AG08396 (cell line): ENCODE data around the gene SYNM.
"Not testable (repeated sequence)": the region's sequence is repeated elsewhere in the genome, so short reads cannot be mapped to it uniquely, and the experiment has no call there.

Source experiments
- DNase-seq: peaks from one replicate; pipeline ENCODE4 v3.0.0; 2012; ENCODE audit warnings: low spot score, mixed read lengths

Gene SYNM, protein sequence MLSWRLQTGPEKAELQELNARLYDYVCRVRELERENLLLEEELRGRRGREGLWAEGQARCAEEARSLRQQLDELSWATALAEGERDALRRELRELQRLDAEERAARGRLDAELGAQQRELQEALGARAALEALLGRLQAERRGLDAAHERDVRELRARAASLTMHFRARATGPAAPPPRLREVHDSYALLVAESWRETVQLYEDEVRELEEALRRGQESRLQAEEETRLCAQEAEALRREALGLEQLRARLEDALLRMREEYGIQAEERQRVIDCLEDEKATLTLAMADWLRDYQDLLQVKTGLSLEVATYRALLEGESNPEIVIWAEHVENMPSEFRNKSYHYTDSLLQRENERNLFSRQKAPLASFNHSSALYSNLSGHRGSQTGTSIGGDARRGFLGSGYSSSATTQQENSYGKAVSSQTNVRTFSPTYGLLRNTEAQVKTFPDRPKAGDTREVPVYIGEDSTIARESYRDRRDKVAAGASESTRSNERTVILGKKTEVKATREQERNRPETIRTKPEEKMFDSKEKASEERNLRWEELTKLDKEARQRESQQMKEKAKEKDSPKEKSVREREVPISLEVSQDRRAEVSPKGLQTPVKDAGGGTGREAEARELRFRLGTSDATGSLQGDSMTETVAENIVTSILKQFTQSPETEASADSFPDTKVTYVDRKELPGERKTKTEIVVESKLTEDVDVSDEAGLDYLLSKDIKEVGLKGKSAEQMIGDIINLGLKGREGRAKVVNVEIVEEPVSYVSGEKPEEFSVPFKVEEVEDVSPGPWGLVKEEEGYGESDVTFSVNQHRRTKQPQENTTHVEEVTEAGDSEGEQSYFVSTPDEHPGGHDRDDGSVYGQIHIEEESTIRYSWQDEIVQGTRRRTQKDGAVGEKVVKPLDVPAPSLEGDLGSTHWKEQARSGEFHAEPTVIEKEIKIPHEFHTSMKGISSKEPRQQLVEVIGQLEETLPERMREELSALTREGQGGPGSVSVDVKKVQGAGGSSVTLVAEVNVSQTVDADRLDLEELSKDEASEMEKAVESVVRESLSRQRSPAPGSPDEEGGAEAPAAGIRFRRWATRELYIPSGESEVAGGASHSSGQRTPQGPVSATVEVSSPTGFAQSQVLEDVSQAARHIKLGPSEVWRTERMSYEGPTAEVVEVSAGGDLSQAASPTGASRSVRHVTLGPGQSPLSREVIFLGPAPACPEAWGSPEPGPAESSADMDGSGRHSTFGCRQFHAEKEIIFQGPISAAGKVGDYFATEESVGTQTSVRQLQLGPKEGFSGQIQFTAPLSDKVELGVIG (N-terminal part only)

DNA sequence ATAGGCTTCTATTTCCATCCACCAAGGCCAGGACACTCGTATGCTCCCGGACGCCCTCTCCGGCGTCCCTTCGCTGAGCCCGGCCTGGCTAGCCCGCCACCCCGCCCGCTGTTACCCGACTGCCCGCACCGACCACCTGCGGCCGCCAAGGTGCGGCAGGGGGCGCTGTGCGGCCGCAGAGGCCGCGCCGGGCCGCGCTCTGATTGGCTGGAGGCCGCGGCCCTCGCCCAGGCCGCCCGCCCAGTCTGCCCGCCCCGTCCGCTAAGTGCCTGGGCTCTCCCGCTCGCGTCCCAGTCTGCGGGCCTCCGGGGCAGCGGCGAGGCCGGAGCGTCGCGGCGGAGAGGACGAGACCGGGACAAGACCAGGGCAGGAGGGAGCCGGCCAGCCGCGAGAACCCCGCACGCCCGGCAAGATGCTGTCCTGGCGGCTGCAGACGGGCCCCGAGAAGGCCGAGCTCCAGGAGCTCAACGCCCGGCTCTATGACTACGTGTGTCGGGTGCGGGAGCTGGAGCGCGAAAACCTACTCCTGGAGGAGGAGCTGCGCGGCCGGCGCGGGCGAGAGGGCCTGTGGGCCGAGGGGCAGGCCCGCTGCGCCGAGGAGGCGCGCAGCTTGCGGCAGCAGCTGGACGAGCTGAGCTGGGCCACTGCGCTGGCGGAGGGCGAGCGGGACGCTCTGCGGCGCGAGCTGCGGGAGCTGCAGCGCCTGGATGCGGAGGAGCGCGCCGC lies at the start of gene SYNM:
Gene SYNM, plus strand, starts transcription at position 293 of the 726 bp plus-strand sequence. Its CDS starts 120 bp downstream, at position 413.
- peak; percentile 94 for DNase-seq

DNA sequence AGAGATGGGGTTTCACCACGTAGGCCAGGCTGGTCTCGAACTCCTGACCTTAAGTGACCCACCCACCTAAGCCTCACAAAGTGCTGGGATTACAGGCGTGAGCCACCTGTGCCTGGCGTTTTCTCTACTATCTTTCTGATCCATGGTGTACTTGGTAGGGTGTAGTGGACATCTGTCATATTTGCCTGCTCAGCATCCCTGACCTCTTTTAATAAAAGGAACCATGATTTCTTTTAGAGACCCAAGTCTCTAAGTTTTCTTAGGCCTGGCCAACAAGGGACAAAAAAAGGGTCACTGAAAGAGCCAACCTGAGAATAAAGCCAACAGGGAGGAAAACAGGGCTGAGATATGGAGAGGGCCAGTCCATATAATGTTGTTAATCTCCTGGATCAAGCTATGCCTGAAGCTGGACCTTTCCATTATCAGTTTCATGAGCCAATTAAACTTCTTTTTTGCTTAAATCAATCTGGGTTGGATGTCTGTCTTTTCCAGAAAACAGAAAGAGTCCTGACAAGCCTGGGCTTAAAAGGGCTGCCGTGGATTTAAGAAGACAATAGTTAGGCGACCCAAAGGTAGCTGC lies 49.2 kb upstream of the SYNM start:
- no peak for DNase-seq

DNA sequence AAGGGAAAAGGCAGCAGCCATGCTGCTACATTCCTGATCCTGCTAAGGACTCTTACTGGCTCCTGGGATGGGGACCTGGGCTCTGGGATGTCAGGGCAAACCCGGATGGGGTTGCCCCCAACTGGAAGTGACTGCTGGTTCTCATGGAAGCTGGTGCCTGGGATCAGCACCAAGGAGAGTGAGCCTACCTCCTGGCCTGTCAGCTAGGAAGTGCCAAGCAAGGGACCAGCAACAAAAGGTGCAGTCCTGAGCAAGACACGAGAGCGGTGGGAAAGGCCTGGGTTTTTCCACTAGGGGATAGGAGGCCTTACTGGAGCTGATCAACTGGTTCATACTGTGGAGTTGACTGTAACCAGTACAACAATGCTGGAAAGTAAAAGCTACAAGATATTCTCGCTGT lies 47.9 kb upstream of the SYNM start:
- no peak for DNase-seq

DNA sequence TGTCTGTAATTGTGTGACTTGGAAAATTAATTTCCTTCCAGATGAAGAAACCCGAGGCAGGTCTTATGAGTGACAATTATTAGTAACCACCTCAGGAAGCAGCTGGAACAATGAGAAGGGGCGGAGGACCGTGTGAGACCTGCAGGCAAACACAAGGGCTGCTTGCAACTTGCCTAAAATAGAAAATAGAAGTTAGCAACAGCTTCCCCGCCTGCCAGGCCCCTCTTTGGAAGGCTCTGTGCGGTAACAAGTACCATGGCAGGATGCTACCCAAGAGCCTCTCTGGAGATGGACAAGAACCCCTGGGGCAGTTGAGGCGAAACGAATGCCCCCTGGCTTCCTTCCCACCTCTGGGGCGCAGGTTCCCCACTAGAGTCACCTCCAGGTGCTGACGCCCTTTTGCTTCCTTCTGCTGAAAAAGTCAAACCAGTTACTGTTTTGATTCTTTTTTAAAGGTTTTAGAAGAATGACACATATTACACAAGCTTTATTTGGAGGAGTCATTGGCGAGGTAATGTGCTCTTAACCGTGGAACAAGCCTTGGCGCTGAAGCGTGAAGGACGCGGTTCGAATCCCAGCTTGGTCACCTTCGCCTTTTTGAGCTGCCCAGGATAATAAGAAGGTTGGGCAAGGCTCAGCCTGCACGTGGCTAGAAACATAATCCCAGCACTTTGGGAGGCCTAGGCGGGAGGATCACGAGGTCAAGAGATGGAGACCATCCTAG lies 47.0 kb upstream of the SYNM start:
- DNase-seq: no peak

DNA sequence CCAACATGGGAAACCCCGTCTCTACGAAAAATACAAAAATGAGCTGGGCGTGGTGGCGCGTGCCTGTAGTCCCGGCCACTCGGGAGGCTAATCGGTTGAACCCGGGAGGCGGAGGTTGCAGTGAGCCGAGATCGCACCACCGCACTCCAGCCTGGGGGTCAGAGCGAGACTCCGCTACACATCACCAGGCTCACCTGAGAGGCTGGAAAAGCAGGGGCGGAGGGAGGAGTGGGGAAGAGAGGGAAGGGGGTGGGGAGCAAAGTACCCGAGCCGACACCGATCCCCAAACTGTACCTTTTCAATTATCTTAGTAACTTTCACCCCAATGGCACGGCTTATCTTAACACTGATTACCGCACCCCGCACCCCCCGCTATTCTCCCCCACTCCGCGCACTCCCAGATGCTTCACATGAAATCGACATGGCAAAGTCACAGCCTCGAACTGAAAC lies 46.4 kb upstream of the SYNM start:
- no peak for DNase-seq

DNA sequence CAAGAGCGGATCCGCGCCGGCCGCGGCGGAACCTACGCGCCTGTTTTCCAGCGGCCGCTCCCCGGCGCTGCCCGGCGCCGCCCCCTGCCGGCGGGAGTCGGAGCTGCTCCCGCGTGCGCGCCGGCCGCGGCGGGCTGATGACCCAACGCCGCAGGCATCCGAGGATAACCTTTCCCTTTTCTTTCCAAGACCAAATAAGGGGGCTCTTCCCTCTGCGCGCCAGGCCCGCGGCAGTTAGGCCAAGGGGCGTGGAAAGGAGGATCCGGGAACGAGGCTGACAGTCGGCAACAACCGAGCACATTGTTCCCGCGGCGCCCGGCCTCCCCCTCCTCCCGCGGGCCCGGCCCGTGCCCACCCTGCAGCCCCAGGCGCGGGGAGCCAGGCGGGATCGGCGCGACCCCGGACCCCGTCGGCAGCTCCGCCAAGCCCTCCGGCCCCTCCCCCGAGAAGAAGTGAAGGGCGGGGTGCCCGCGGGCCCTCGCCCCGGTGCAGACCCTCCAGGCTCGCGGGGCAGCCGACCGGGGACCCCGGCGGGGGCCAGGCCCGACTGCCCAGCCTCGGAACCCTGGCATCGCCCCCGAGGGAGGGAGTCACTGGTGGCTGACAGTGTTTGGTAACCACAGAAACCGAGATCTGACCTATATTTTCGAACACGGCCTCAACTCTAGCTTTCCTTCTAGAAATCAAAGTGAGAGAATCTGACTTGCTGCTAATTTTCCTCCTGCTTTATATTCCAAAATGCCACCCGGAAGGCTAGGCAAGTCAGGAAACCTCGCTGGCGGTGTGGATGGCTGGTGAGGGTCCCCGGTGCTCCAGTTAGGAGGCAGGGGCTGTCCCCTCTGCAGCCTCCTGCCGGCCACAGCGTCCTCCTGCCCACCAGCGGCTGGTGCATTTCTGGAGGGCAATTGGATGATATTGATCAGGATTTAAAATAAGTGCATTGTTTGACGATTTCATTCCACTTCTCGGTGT lies 45.6 kb upstream of the SYNM start:
- DNase-seq: peak; percentile 97

DNA sequence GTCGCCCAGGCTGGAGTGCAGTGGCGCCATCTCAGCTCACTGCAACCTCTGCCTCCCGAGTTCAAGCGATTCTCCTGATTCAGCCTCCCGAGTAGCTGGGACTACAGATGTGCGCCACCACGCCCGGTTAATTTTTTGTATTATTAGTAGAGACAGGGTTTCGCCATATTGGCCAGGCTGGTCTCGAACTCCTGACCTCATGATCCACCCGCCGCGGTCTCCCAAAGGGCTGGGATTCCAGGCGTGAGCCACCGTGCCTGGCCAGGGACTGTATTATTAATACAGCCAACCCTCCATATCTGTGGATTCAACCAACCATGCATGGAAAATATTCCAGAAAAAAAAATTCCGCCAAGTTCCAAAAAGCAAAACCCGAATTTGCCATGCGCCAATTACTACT lies 44.7 kb upstream of the SYNM start:
- not testable (repeated sequence) for DNase-seq

DNA sequence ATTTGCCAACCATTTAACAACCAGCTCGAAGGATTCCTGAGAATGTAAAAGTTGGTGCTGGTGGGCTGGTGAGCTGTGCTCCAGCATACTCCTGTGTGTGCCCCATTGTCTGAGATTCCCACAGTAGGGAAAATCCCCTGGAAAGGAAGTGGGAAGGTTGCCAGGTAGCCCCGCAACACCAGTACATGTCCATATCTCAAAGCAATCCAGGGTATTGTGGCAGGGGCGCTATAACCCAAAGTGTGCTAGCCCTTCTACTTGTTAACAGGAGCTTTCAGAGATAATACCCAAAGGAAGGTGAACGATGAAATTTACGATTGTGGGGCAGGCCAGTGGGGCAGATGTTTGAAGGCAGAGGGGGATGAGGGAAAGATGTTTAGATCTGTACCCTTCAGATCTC lies 42.7 kb upstream of the SYNM start:
- no peak for DNase-seq

DNA sequence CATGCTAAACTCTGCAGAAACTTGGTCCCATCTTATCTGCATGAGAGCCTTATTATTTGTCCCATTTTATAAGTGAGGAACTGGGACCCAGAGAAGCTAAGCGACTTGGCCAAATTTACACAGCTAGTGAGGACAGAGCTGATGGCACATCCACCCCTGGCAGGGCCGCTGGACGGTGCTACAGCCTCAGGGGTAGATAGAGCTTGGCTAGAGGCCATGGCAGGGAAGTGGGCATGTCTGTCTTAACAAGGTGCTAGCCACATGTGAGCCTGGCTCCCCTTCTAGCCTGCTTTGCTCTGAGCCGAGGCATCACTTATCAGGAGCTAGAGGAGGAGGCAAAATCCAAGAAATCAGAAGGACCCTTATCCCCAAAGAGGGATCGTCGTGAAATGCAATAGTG lies 36.7 kb upstream of the SYNM start:
- no peak for DNase-seq

DNA sequence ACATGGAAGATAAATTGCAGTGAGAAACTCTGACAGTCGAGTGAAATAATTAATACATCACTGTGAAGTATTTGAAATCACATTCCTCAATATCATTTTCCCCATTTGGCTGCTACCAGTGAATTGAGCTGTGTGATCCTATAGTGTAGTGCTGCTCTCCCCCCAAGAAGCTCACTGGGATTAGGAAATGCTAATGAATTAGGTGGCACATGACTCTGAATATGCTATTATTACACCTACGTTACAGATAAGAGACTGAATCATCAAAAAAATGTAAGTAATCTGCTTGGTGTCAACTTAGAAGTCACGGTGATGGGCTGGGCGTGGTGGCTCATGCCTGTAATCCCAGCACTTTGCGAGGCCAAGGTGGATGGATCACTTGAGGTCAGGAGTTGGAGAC lies 34.7 kb upstream of the SYNM start:
- DNase-seq: no peak

DNA sequence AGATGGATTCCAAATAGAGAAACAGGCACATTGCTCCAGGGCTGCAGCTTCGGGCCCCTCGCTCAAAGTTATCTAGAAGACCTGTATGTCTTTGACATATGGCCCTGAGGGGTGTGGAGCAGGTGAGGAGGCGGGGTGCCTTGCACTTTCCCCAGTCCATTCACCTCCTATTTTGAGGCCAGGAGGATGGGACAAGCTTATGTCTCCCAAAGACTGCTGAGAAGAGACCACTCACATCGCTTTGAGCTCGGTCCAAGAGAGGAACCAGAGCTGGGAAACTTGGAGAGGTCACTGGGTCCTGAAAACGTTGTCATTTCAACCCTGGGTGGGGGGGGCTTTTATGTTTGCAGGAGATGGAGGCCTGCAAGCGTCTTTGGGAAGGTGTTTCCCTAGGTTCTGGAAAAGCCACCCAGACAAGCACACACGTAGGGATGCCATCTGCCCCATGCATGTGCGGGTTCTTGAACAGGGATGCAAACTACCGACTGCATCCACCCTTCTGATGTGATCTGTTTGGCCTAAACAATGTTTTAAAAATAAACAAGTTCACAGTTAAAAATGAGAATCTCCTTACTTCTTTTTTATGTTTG lies 33.7 kb upstream of the SYNM start:
- DNase-seq: no peak

DNA sequence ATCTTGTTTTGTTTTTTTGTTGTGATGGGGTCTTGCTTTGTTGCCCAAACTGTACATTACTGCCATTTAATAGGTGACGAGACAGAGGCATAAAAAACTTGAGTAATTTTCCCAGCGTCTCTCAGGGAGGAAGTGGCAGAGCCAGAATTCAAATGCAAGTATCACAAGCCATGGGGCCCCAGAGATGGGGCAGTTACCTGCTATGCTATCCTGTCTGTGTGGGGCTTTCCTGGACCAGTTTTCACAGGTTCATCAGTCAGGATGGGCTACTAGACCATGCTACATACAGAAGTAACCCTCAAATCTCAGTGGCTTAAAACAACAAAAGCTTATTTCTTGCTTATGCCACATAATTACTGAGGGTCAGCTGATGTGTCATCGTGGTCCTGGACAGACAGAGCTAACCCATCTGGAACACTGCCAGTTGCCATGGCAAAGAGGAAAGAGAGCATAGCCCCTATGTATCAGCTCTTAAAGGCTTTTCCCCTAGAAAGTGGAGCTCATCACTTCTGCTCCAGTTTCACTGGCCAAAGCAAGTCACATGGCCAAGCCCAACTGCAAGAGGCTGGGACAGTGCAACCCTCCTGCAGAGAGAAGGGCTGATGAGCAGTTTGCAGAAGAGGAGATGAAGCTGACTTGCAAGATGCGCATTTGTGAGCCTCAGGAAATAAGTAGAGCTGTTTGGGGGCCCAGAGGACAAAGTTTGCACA lies 31.7 kb upstream of the SYNM start:
- no peak for DNase-seq

DNA sequence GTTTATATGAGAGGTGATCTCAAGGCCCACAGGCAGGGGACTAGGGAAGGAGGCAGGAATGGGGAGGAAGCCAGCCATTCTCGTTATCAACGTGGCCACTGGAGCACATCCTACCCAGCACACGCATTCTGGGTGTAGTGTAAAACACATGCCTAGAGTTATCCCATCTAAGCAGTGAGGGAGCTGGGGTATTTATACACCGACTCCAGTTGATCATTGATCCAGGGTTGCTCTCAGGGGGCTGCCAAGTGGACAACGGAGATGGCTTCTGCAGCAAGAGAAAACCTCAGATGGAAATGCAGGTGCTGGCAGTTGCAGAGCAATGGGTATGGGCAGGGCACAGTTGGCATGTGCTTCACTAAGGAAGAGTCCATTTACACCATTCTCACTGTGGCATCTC lies 30.4 kb upstream of the SYNM start:
- DNase-seq: no peak

DNA sequence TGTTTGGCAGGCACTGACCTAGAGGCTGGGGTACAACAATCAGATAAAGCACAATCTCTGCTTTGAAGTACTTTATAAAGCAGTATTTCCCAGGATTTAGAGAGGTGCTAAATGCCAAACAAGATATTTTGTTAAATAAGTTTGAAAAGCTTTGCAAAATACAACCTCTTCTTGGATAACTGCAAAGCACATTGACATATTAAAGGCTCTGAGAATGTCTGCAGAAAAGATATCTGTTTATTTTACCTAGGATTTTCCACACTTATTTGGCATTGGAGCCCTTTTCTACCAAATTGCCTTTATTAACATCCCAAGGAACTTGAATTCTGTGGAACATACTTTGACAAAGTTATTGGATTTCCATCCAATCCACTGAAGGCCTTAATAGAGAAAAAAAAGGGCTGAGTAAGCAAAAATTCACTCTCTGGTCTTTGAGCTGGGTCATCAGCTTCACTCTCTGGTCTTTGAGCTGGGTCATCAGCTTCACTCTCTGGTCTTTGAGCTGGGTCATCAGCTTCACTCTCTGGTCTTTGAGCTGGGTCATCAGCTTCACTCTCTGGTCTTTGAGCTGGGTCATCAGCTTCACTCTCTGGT lies 29.7 kb upstream of the SYNM start:
- DNase-seq: not testable (repeated sequence)

DNA sequence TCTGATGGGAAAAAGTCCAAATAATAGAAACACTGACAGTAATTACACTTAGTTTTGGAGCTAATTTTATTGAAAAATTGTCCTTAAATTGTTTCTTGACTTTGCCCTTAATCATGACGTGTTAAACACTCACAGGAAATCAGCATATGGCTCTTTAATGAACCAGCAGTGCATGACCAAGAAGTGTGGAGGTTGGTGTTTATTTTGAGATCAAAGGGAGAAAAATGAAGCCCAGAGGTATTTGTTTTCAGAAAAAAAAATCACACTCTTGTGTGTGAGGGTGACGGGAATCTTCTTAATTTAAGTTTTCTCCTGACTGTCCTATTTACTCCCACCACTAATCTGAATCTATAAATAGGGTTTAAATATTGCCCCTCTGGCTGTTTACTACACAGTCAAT lies 28.8 kb upstream of the SYNM start:
- DNase-seq: no peak

DNA sequence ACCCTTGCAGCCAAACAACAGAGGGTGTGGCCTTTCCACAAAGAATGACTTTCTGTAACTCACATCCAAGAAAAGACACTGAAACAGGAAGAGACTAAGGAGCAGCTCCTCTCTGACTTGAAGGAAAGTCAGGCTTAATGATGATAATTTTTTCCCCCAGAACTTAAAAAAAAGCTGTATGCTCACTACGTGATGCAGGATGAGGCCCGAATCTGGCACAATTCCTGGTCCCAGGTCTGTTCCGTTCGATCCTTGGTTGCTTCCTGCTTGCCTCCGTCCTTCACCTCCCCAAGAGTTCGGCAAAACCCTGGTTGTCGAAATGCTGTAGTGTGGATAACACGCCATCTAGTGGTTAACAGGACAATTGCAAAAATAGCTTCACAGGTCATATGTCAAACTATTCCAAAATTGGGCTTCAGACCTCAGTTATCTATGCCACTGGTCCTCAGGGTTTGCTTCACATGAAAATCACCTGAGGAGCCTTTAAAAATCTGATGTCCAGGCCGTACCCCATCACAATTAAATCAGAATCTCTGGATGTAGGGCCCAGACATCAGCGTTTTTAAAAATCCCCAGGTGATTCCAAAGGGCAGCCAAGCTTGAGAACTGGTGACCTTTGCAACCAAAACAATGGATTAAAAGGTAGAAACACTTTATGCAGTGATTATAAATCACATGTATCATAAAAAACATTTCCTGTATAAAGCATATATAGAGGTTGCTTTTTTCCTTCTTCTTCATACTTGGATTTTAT lies 28.1 kb upstream of the SYNM start:
- DNase-seq: peak; percentile 74

DNA sequence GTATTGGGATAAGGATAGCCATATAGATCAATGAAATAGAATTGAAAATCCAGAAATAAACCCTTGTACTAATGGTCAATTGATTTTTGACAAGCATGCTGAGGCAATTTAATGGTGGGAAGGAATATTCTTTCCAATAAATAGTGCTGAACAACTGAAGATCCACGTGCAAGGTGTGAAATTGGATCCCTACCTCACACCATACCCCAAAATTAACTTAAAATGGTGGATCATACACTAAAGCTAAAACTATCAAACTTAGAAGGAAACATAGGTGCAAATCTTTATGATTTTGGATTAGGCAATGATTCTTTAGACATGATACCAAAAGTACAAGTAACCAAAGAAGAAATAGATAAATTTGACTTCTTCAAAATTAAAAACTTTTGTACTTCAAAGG lies 22.1 kb upstream of the SYNM start:
- DNase-seq: no peak
